ENCODE measurements around the gene TP53RK.

The TP53RK gene

GRCh38 chr20:46705378-46705729, 16.1 kb upstream of the TP53RK start:
- DNase-seq = no peak

GRCh38 chr20:46704714-46705377, 15.6 kb upstream of the TP53RK start:
- no peak for DNase-seq

- no peak for DNase-seq
These were observed 14.2 kb upstream of the TP53RK start for GRCh38 chr20:46703435-46703834.

- DNase-seq = no peak
These were observed 13.4 kb upstream of the TP53RK start for GRCh38 chr20:46702447-46703203.

- no peak for DNase-seq
These were observed 12.7 kb upstream of the TP53RK start for GRCh38 chr20:46701986-46702385.

GRCh38 chr20:46701556-46701955, 12.3 kb upstream of the TP53RK start:
- no peak for DNase-seq

GRCh38 chr20:46701057-46701456, 11.8 kb upstream of the TP53RK start:
- DNase-seq = no peak

GRCh38 chr20:46700481-46700880, 11.2 kb upstream of the TP53RK start:
- no peak for DNase-seq

GRCh38 chr20:46699651-46700359, 10.6 kb upstream of the TP53RK start:
- peak; percentile 33 for DNase-seq

- DNase-seq = no peak
These were observed 9.5 kb upstream of the TP53RK start for GRCh38 chr20:46698788-46699187.

GRCh38 chr20:46696791-46697279, 7.6 kb upstream of the TP53RK start:
- no peak for DNase-seq

GRCh38 chr20:46695892-46696291, 6.6 kb upstream of the TP53RK start:
- DNase-seq = no peak

GRCh38 chr20:46694484-46694883, 5.2 kb upstream of the TP53RK start:
- peak; percentile 20 for DNase-seq

GRCh38 chr20:46691196-46691595, 2.0 kb upstream of the TP53RK start:
- DNase-seq = no peak

- DNase-seq = no peak
These were observed 1.2 kb upstream of the TP53RK start for GRCh38 chr20:46690219-46691106.

- no peak for DNase-seq
These were observed 476 bp upstream of the TP53RK start for GRCh38 chr20:46689754-46690085.

- DNase-seq = no peak
These were observed 828 bp downstream of the TP53RK start for GRCh38 chr20:46688151-46689081.

- DNase-seq = no peak
These were observed 5.1 kb downstream of the TP53RK start for GRCh38 chr20:46683939-46684750.

GRCh38 chr20:46683668-46683938, 5.6 kb downstream of the TP53RK start:
- no peak for DNase-seq

GRCh38 chr20:46683011-46683667, 6.1 kb downstream of the TP53RK start:
- no peak for DNase-seq

All from activated CD4-positive, alpha-beta T cell treated with anti-CD3 and anti-CD28 coated beads, Interleukin-2, Interleukin-6, amounts not matched to agents 100 ng/mL and 50 ng/mL, durations not matched to agents 16 hours and 8 hours (primary cell).